Activated CD4-positive, alpha-beta T cell treated with anti-CD3 and anti-CD28 coated beads, Interleukin-2, amount 10 ng/mL, durations not matched to agents 7 days and 5 days (primary cell): ENCODE results near the gene PDE8A. TPM values are rescaled to one million over a fixed set of nuclear protein-coding genes. Genes with fewer than 3 reads are reported as not detected.
"Not testable (repeated sequence)": the region's sequence is repeated elsewhere in the genome, so short reads cannot be mapped to it uniquely, and the experiment has no call there.

Experiments
- CTCF ChIA-PET: fragments of 350-600 bp; sonication (Branson Sonifier 250); formaldehyde crosslinking; loops from one replicate; lab custom pipeline; 2021; ENCODE audit warnings: antibody characterized with exemption; lab: Charles Lee
- POLR2A ChIA-PET: fragments of 350-600 bp; sonication (Branson Sonifier 250); formaldehyde crosslinking; loops from one replicate; lab custom pipeline; 2021; ENCODE audit warnings: antibody characterized with exemption; lab: Charles Lee
- DNase-seq: peaks from one replicate; pipeline ENCODE4 v3.0.0-alpha.2; 2020
- H3K27ac Mint-ChIP-seq: one replicate; pipeline ENCODE4 v1.8.0; 2021; ENCODE audit warnings: mild to moderate bottlenecking, moderate library complexity, mixed read lengths
- H3K27me3 Mint-ChIP-seq: one replicate; pipeline ENCODE4 v1.8.0; 2021; ENCODE audit warnings: mixed read lengths
- H3K36me3 Mint-ChIP-seq: one replicate; pipeline ENCODE4 v1.8.0; 2021; ENCODE audit warnings: low read depth, mixed read lengths
- H3K4me1 Mint-ChIP-seq: one replicate; pipeline ENCODE4 v1.8.0; 2021; ENCODE audit warnings: mixed read lengths
- H3K4me3 Mint-ChIP-seq: one replicate; pipeline ENCODE4 v1.8.0; 2021; ENCODE audit warnings: mild to moderate bottlenecking, moderate library complexity, mixed read lengths
- H3K9me3 Mint-ChIP-seq: one replicate; pipeline ENCODE4 v1.8.0; 2021; ENCODE audit warnings: mixed read lengths
- total RNA-seq, 2 experiments: library from RNA; stranded (reverse); gene quantifications; one replicate each; pipeline ENCODE4 v1.2.3, GENCODE V29; 2021

Gene PDE8A
- total RNA-seq, 2 experiments from 2014 or later, result 17.0 to 18.2 TPM

DNA sequence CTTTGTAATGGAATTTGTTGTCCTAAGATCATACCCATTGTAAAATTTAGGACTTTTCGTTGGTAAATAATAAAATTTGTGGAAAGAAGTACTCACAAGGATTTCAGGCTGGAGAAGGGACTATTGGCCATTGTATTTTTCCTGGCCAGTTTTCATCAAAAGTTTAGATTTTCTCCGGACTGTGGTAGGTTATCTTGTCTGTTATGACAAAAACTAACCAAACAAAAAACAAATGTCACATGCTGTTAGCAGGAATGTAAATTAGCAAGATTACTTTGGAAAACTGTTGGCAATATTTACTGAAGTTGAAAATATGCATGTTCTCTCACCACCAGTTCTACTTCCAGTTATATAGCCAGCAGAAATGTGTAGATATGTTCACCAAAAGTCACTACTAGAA is 27.8 kb downstream of the PDE8A start:
- ChIA-PET POLR2A (no interaction called here), CTCF (interaction anchor here (1.1 to 2.2 kb wide), 3 partner anchors 13 to 22 kb away, joined by 3 to 5 read pairs (median 4); no protein-coding TSS in a partner anchor)
- no peak overlapping the region for H3K4me3 Mint-ChIP-seq
- peaks cover 2% of the 10 kb centered on the region for H3K36me3 Mint-ChIP-seq
- no peak for DNase-seq
- peaks cover 3% of the 10 kb centered on the region for H3K9me3 Mint-ChIP-seq
- peaks cover 13% of the 10 kb centered on the region for H3K4me1 Mint-ChIP-seq
- no peaks in the 10 kb centered on the region for H3K27me3 Mint-ChIP-seq
- no peak overlapping the region for H3K27ac Mint-ChIP-seq

DNA sequence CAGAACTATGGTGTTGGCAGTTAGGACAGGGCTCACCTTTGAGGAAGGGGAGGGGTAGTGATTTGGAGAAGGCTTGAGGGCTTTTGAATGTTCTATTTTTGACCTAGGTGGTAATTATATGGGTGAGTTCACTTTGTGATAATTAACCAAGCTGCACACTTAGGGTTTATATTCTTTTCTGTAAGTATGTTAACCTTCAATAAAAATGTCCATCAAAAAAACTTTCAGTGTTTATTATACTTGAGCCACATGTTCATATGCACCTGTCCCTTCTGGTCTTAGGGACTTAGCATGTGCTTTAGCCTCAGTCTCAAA is 28.4 kb downstream of the PDE8A start:
- no peak for DNase-seq
- H3K27me3 Mint-ChIP-seq, result no peaks in the 10 kb centered on the region
- H3K36me3 Mint-ChIP-seq, result peaks cover 2% of the 10 kb centered on the region
- H3K4me3 Mint-ChIP-seq, result no peak overlapping the region
- no peak overlapping the region for H3K27ac Mint-ChIP-seq
- H3K9me3 Mint-ChIP-seq, result peaks cover 3% of the 10 kb centered on the region
- H3K4me1 Mint-ChIP-seq, result peaks cover 13% of the 10 kb centered on the region
- POLR2A ChIA-PET, result no interaction called here
- CTCF ChIA-PET, result interaction anchor here (0.6 to 2.2 kb wide), 6 partner anchors 11 to 87 kb away, joined by 3 to 5 read pairs (median 4); no protein-coding TSS in a partner anchor

DNA sequence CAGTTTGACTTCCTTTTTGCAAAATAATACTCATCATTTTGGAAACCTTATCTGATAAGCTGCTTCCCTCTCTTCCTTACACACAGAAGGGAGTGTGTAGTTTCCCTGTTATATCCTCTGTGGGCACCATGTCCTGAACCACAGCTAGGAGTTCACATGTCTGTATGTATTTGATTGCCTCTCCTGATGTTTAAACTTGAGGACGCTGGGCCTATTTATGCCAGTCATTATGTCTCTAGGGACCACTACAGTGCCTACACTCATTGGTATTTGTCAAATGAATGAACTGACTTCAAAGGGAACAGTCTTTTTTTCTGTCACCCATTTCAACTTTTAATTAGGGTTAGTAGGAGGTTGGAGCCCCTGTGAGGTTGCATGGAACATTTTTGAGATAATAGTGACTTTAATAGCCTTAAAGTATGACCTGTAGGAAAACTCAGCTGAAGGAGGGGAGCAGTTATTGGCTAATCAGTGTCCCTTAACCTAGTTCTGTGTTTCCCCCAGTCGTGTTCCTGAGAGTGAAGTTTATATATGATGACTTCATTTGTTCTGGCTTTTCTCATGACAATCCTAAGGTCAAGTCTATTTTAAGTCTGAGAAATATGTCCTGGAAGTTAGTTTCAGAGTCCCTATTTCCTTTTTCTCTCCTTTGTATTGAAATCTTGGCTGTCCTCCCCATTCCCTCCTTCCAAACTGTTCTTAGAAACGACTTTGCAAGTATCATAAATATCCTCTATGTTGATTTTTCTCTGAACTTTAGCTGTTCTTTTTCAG is 28.9 kb downstream of the PDE8A start:
- ChIA-PET POLR2A (no interaction called here), CTCF (interaction anchor here (0.6 to 2.2 kb wide), 6 partner anchors 12 to 87 kb away, joined by 3 to 5 read pairs (median 4); no protein-coding TSS in a partner anchor)
- peaks cover 13% of the 10 kb centered on the region for H3K4me1 Mint-ChIP-seq
- H3K4me3 Mint-ChIP-seq, result no peak overlapping the region
- H3K27ac Mint-ChIP-seq, result no peak overlapping the region
- peaks cover 3% of the 10 kb centered on the region for H3K9me3 Mint-ChIP-seq
- no peak for DNase-seq
- H3K27me3 Mint-ChIP-seq, result no peaks in the 10 kb centered on the region
- peaks cover 2% of the 10 kb centered on the region for H3K36me3 Mint-ChIP-seq

DNA sequence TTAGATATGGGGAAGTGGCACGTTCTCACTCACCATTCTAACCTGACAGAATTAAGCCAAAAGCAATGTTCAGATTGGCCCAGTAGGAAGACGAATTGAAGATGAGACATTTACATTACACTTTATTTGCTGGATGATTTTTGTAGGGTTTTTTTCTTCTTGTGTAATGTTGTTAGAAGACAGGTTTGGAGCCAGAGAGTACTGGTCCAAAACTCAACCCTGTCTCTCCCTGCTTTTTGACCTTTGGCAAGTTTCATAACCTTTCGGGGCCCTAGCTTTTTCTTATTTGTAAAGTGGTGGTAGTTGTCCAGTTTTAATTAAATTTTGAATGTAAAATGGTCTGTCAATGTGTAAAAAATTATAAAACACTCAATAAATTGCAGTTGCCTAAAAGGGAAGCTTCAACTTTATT is 29.5 kb downstream of the PDE8A start:
- H3K4me3 Mint-ChIP-seq, result no peak overlapping the region
- no peak for DNase-seq
- ChIA-PET CTCF (interaction anchor here (1.1 to 2.2 kb wide), 4 partner anchors 24 to 88 kb away, joined by 3 to 5 read pairs (median 4); no protein-coding TSS in a partner anchor), POLR2A (no interaction called here)
- no peaks in the 10 kb centered on the region for H3K27me3 Mint-ChIP-seq
- H3K4me1 Mint-ChIP-seq, result peaks cover 13% of the 10 kb centered on the region
- H3K9me3 Mint-ChIP-seq, result peaks cover 3% of the 10 kb centered on the region
- no peak overlapping the region for H3K27ac Mint-ChIP-seq
- peaks cover 2% of the 10 kb centered on the region for H3K36me3 Mint-ChIP-seq

DNA sequence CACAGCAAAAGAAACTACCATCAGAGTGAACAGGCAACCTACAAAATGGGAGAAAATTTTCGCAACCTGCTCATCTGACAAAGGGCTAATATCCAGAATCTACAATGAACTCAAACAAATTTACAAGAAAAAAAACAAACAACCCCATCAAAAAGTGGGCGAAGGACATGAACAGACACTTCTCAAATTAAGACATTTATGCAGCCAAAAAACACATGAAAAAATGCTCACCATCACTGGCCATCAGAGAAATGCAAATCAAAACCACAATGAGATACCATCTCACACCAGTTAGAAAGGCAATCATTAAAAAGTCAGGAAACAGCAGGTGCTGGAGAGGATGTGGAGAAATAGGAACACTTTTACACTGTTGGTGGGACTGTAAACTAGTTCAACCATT is 30.1 kb downstream of the PDE8A start:
- POLR2A ChIA-PET, H3K4me3 Mint-ChIP-seq: not testable (repeated sequence)
- CTCF ChIA-PET, result interaction anchor here (2.2 kb wide), 1 partner anchor 24 kb away, joined by 5 read pairs; no protein-coding TSS in a partner anchor

DNA sequence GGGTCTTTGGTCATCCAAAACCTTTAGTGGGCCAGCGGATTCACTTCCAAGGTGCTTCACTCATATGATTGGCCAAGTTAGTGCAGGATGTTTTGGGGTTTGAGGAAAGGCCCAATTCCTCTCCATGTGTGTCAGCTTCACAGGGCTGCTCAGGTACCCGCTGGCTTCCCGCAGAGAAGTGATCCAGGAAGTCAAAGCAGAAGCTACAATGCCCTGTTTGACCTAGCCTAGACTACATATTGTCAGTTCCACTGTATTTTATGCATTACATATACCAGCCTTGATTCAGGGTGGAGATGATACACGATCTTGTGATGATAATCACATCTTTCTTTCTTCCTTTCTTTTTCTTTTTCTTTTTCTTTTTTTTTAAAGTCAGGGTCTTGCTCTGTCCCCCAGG is 32.1 kb downstream of the PDE8A start:
- Mint-ChIP-seq H3K27me3 (no peaks in the 10 kb centered on the region), H3K27ac (no peak overlapping the region), H3K36me3 (peaks cover 2% of the 10 kb centered on the region), H3K9me3 (peaks cover 3% of the 10 kb centered on the region), H3K4me3 (no peak overlapping the region), H3K4me1 (peaks cover 6% of the 10 kb centered on the region)
- ChIA-PET POLR2A (no interaction called here), CTCF (interaction anchor here (0.6 to 1.4 kb wide), 3 partner anchors 25 to 191 kb away, joined by 3 read pairs; no protein-coding TSS in a partner anchor)
- no peak for DNase-seq

More for the DNA sequence above, 30.1 kb downstream of the PDE8A start:
- H3K36me3 Mint-ChIP-seq, DNase-seq, H3K9me3 Mint-ChIP-seq, H3K27ac Mint-ChIP-seq, H3K27me3 Mint-ChIP-seq: not testable (repeated sequence)
- H3K4me1 Mint-ChIP-seq, result peaks cover 13% of the 10 kb centered on the region

DNA sequence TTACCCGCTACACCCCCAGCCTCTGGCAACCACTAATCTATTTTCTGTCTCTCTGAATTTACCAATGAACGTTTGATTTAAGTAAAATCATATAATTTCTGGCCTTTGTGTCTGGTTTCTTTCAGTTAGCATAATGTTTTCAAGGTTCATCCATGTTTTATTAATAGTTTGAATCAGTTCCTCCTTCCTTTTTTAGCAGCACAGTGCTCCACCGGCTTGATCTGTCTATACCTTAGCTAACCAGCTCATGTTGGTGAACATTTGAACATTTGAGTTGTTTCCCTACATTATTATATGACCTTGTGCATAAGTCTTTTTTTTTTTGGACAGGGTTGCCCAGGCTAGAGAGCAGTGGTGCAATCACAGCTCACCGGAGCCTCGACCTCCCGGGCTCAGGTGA is 33.3 kb downstream of the PDE8A start:
- CTCF ChIA-PET, result no interaction called here
- no peaks in the 10 kb centered on the region for H3K27me3 Mint-ChIP-seq
- peaks cover 1% of the 10 kb centered on the region for H3K4me1 Mint-ChIP-seq
- H3K36me3 Mint-ChIP-seq, result peaks cover 2% of the 10 kb centered on the region
- DNase-seq, result no peak
- H3K9me3 Mint-ChIP-seq, result peaks cover 3% of the 10 kb centered on the region
- POLR2A ChIA-PET, result no interaction called here
- no peak overlapping the region for H3K27ac Mint-ChIP-seq
- H3K4me3 Mint-ChIP-seq, result no peak overlapping the region

DNA sequence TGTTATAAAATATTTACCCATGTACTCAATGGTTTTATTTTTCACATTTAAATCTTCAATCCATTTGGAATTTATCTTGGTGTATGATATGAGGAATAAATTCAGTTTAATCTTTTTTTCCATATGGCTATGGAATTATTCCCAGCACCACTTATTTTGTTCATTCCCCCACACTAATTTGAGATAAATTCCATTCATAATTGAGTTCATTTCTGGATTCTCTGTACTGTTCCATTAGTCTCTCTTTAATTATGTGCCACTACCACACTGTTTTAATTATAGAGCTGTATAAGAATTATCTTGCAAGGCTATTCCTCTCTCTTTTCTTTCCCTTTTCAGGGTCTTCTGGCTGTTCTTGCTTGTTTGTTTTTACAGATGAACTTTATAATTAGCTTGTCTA is 34.6 kb downstream of the PDE8A start:
- Mint-ChIP-seq H3K4me1 (no peaks in the 10 kb centered on the region), H3K27me3 (no peaks in the 10 kb centered on the region), H3K36me3 (no peaks in the 10 kb centered on the region), H3K27ac (no peak overlapping the region), H3K9me3 (no peaks in the 10 kb centered on the region), H3K4me3 (no peak overlapping the region)
- CTCF ChIA-PET, result interaction anchor here (0.7 kb wide), 1 partner anchor 19 kb away, joined by 3 read pairs; no protein-coding TSS in a partner anchor
- DNase-seq, result no peak
- POLR2A ChIA-PET, result no interaction called here

DNA sequence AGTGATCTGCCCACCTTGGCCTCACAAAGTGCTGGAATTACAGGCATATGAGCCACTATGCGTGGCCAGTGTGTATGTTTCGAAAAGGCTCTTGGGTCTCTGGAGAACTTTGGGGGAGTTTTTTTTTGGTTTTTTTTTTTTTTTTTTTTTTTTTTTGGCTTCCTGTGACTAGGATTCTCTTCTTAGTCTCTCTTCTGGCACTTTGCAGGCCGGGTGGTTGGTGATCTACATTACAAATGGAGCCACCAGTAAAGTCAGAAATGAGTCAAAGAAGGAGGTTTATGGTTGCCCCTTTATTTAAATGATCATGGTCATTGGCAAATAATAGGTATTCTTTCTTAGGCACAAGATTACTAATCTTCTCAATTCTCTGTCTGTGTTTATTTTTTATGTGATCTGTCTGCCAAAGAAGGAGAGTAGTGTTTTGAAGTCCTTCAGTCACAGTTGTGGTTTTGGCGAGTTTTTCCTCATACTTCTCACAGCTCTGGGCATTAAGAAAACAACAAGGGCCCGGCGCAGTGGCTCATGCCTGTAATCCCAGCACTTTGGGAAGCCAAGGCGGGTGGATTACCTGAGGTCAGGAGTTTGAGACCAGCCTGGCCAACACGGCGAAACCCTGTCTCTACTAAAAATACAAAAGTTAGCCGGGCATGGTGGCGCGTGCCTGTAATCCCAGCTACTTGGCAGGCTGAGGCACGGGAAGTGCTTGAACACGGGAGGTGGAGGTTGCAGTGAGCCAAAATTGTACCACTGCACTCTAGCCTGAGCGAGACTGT is 38.3 kb downstream of the PDE8A start:
- H3K4me3 Mint-ChIP-seq, result no peak overlapping the region
- CTCF ChIA-PET, result interaction anchor here (1.7 kb wide), 1 partner anchor 17 kb away, joined by 5 read pairs; no protein-coding TSS in a partner anchor
- H3K36me3 Mint-ChIP-seq, result no peaks in the 10 kb centered on the region
- no peaks in the 10 kb centered on the region for H3K27me3 Mint-ChIP-seq
- no peak for DNase-seq
- peaks cover 7% of the 10 kb centered on the region for H3K4me1 Mint-ChIP-seq
- POLR2A ChIA-PET, result no interaction called here
- H3K27ac Mint-ChIP-seq, result no peak overlapping the region
- no peaks in the 10 kb centered on the region for H3K9me3 Mint-ChIP-seq

DNA sequence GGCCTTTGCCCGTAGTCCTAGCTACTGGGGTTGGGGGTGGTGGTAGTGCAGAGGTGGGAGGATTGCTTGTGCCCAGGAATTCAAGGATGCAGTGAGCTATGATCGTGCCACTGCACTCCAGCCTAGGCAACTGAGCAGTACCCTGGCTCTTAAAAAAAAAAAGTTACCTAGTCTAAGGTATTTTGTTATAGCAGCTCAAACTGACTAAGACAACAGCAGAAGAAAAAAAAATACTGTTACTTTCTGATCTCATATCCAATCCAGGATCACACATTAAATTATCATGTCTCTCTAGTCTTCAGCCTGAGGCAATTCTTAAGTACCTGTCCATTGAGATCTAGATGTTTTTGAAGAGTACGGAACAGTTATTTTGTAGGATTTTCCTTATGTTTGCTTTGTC is 39.8 kb downstream of the PDE8A start:
- no peaks in the 10 kb centered on the region for H3K9me3 Mint-ChIP-seq
- H3K4me3 Mint-ChIP-seq, result no peak overlapping the region
- no peaks in the 10 kb centered on the region for H3K36me3 Mint-ChIP-seq
- POLR2A ChIA-PET, result no interaction called here
- no peak for DNase-seq
- no peaks in the 10 kb centered on the region for H3K27me3 Mint-ChIP-seq
- peaks cover 15% of the 10 kb centered on the region for H3K4me1 Mint-ChIP-seq
- H3K27ac Mint-ChIP-seq, result no peak overlapping the region
- CTCF ChIA-PET, result interaction anchor here (1.2 to 1.7 kb wide), 3 partner anchors 9 to 21 kb away, joined by 3 to 5 read pairs (median 4); no protein-coding TSS in a partner anchor

DNA sequence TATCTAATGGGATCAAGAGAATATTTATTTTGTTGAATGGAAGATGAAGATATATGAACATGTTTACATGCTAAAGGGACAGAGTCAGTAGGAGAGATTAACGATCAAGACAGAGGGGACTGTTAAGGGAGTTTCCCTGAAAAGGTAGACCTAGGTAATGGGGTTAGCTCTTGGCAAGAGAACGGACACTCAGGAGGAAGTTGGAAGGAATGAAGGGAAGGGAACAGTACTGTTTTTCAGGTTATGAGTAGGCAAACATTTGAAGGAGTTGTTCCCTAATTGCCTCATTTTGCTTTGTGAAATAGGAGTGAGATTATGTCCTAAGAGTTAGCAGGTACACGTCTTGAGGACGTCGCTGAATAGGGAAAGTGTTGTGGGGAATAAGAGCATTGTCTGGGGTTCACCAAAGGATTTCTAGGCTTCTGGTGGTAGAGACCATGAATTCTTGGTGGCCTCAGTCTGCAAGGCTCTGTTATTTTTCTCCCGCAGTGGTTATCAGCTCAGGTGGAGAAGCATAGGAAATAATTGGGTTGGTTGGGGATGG is 41.3 kb downstream of the PDE8A start:
- ChIA-PET POLR2A (no interaction called here), CTCF (interaction anchor here (0.7 to 1.2 kb wide), 2 partner anchors 8 to 10 kb away, joined by 3 read pairs; no protein-coding TSS in a partner anchor)
- Mint-ChIP-seq H3K4me1 (peaks cover 23% of the 10 kb centered on the region), H3K9me3 (no peaks in the 10 kb centered on the region), H3K36me3 (no peaks in the 10 kb centered on the region), H3K4me3 (no peak overlapping the region), H3K27ac (no peak overlapping the region), H3K27me3 (no peaks in the 10 kb centered on the region)
- no peak for DNase-seq

DNA sequence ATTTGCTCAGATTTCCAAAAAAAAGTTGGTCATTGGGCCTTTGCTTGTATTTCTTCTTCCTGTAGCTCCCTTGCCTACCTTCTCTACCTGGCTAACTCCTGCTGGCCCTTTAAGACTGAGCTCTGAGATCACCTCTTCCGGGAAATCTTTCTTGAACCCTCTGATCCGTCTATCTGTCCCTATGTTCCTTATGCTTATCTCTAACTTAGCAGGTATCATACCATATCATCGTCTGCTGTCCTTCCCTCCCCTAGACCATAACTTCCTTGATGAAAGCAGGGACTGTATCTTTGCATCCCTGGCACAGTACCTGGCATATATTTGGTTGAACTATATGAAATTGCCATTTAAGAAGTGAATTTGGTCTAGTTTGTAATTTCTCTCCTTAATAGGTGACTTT is 42.3 kb downstream of the PDE8A start:
- no peaks in the 10 kb centered on the region for H3K27me3 Mint-ChIP-seq
- no peaks in the 10 kb centered on the region for H3K36me3 Mint-ChIP-seq
- peaks cover 27% of the 10 kb centered on the region for H3K4me1 Mint-ChIP-seq
- no peak overlapping the region for H3K4me3 Mint-ChIP-seq
- POLR2A ChIA-PET, result no interaction called here
- DNase-seq, result no peak
- no peak overlapping the region for H3K27ac Mint-ChIP-seq
- CTCF ChIA-PET, result interaction anchor here (0.7 to 0.9 kb wide), 2 partner anchors 15 to 32 kb away, joined by 3 to 4 read pairs; no protein-coding TSS in a partner anchor
- no peaks in the 10 kb centered on the region for H3K9me3 Mint-ChIP-seq
